Colonic mucosa (tissue), 4 donors: ENCODE results near the gene BBLN. TPM values are rescaled to one million over a fixed set of nuclear protein-coding genes. Genes with fewer than 3 reads are reported as not detected.

ENCODE experiments used
- DNase-seq: peaks from one replicate; pipeline ENCODE4 v3.0.0-alpha.2; 2020
- H3K27ac ChIP-seq: fragments of 200-600 bp; one replicate; pipeline ENCODE4 v1.8.0; 2021
- H3K27me3 ChIP-seq: fragments of 200-600 bp; one replicate; pipeline ENCODE4 v1.8.0; 2021
- H3K36me3 ChIP-seq: fragments of 200-600 bp; one replicate; pipeline ENCODE4 v1.8.0; 2021
- H3K4me1 ChIP-seq: fragments of 200-600 bp; one replicate; pipeline ENCODE4 v1.8.0; 2021; ENCODE audit warnings: mild to moderate bottlenecking
- H3K4me3 ChIP-seq: fragments of 200-600 bp; one replicate; pipeline ENCODE4 v1.8.0; 2021
- H3K9ac ChIP-seq, 2 donors: one replicate each; pipeline ENCODE4 v1.7.0; 2013; ENCODE audit warnings: control low read depth in 2 of 2, low read depth in 2 of 2, low read length in 2 of 2
- H3K9me3 ChIP-seq: fragments of 200-600 bp; one replicate; pipeline ENCODE4 v1.8.0; 2021
- intact Hi-C: fragments of 100-400 bp; cut with DNase I; formaldehyde crosslinking; loops from one replicate; pipeline ENCODE4 v1.14.1; 2022
- total RNA-seq, 2 donors: library from RNA; stranded (reverse); fragmentation: NEBNext Ultra II Directional in 1 of 2; extraction: Animal tissue kit (Norgen Biotek cat#: 25700) in 1 of 2; gene quantifications; one replicate each; pipeline ENCODE4 v1.2.1, GENCODE V29; 2021
- TF ChIP-seq, protein P1 (sequence below): fragments of 200-600 bp; IDR thresholded peaks from one replicate; pipeline ENCODE4 v1.8.0; 2022; ENCODE audit warnings: antibody characterized with exemption, mild to moderate bottlenecking
- donor health status: healthy.
- donor health status: DM: no; HTN: no; CAD: no.
- donor health status: DM: no; HTN: no; CAD: no.

The BBLN gene
- total RNA-seq, 2 donors from 2014 or later = 47.5 to 53.0 TPM

DNA sequence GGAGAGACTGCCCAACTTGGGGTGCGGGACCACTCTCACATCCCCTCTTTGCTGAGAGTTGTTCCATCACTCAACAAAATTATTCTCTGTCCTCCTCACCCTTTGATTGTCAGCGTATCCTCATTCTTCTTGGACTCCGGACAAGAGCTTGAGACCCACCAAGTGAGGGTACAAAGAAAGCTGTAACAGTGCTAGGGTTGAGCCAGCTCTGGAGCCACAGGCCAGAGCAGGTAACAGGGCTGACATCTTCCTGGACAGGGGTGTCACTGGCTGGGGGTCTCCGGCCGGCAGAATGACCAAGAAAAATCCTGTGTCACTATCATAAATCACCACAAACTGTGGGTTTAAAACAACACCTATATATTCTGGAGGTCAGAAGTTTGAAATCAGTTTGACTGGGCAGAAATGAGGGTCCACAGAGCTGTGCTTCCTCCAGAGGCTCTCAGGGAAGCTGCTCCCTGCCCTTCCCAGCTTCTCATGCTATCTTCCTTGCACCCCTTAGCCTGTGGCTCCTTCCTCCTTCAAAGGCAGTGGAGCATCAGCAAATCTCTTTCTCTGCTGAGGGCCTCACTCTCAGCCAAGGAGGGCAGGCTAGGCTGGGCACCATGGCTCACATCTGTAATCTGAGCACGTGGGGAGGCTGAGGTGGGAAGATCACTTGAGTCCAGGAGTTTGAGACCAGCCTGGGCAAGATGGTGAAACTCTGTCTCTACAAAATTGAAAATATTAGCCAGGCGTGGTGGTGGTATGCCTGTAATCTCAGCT, 4.1 kb upstream of the BBLN start:
- H3K27me3 ChIP-seq = no peaks in the 10 kb centered on the region
- DNase-seq = no peak
- H3K4me3 ChIP-seq = no peak overlapping the region
- H3K27ac ChIP-seq = no peak overlapping the region
- TF ChIP-seq, protein P1, sequence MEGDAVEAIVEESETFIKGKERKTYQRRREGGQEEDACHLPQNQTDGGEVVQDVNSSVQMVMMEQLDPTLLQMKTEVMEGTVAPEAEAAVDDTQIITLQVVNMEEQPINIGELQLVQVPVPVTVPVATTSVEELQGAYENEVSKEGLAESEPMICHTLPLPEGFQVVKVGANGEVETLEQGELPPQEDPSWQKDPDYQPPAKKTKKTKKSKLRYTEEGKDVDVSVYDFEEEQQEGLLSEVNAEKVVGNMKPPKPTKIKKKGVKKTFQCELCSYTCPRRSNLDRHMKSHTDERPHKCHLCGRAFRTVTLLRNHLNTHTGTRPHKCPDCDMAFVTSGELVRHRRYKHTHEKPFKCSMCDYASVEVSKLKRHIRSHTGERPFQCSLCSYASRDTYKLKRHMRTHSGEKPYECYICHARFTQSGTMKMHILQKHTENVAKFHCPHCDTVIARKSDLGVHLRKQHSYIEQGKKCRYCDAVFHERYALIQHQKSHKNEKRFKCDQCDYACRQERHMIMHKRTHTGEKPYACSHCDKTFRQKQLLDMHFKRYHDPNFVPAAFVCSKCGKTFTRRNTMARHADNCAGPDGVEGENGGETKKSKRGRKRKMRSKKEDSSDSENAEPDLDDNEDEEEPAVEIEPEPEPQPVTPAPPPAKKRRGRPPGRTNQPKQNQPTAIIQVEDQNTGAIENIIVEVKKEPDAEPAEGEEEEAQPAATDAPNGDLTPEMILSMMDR = no peak
- H3K9me3 ChIP-seq = no peaks in the 10 kb centered on the region
- H3K9ac ChIP-seq = no peak overlapping the region
- H3K4me1 ChIP-seq = no peaks in the 10 kb centered on the region
- no peaks in the 10 kb centered on the region for H3K36me3 ChIP-seq
- intact Hi-C loops = no loop called here

DNA sequence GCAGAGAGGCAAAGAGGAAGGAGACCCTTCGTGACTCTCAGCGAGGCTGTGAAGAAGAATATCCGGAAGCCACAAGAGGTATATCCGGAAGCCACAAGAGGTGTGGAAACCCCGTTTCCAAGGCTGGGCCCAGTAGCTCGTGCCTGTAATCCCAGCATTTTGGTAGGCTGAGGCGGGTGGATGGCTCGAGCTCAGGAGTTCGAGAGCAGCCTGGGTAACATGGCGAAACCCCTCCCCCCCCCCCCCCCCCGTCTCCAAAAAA, 612 bp upstream of the BBLN start:
- Histone ChIP-seq H3K4me3 (peak overlapping the region; percentile 82), H3K27me3 (no peaks in the 10 kb centered on the region), H3K36me3 (no peaks in the 10 kb centered on the region), H3K4me1 (no peaks in the 10 kb centered on the region), H3K27ac (peak overlapping the region; percentile 74), H3K9ac (peak overlapping the region; percentile 59 to 63), H3K9me3 (no peaks in the 10 kb centered on the region)
- TF ChIP-seq, protein P1 = no peak
- DNase-seq = peak; percentile 48
- intact Hi-C loops = no loop called here

- no peaks in the 10 kb centered on the region for H3K9me3 ChIP-seq
- TF ChIP-seq, protein P1 = no peak
- peak overlapping the region; percentile 82 for H3K4me3 ChIP-seq
- no peaks in the 10 kb centered on the region for H3K4me1 ChIP-seq
- intact Hi-C loops = no loop called here
- peak overlapping the region; percentile 67 to 73 for H3K9ac ChIP-seq
- H3K27me3 ChIP-seq = no peaks in the 10 kb centered on the region
- no peak for DNase-seq
- H3K27ac ChIP-seq = no peak overlapping the region
- no peaks in the 10 kb centered on the region for H3K36me3 ChIP-seq
These were observed 530 bp downstream of the BBLN start for GRCh38 chr9:128160603-128160987.

GRCh38 chr9:128161215-128161902, 1.3 kb downstream of the BBLN start:
- Histone ChIP-seq H3K4me1 (no peaks in the 10 kb centered on the region), H3K9me3 (no peaks in the 10 kb centered on the region), H3K36me3 (no peaks in the 10 kb centered on the region), H3K9ac (peak overlapping the region in 1 of 2 donors; percentile 73), H3K4me3 (no peak overlapping the region), H3K27me3 (no peaks in the 10 kb centered on the region), H3K27ac (no peak overlapping the region)
- TF ChIP-seq, protein P1 = no peak
- no peak for DNase-seq
- intact Hi-C loops = no loop called here

- H3K9me3 ChIP-seq = no peaks in the 10 kb centered on the region
- H3K36me3 ChIP-seq = peaks cover 4% of the 10 kb centered on the region
- H3K27me3 ChIP-seq = no peaks in the 10 kb centered on the region
- H3K4me1 ChIP-seq = no peaks in the 10 kb centered on the region
- H3K4me3 ChIP-seq = no peak overlapping the region
- H3K9ac ChIP-seq = no peak overlapping the region
- H3K27ac ChIP-seq = no peak overlapping the region
- TF ChIP-seq, protein P1 = no peak
- no peak for DNase-seq
- intact Hi-C loops = no loop called here
These were observed 2.4 kb downstream of the BBLN start for GRCh38 chr9:128162215-128163026.
